GM12892 (cell line): ENCODE data around the gene METTL2B. TPM values are rescaled to one million over a fixed set of nuclear protein-coding genes. Genes with fewer than 3 reads are reported as not detected.

ENCODE experiments used
- DNase-seq: peaks from one replicate; pipeline ENCODE4 v3.0.0; 2011; ENCODE audit not compliant: insufficient read length
- FAIRE-seq: peaks from 2 replicates; lab custom pipeline; 2011; peaks lifted over from hg19 to GRCh38; lab: Jason Lieb, UNC
- POLR2A ChIP-seq: IDR thresholded peaks from 2 replicates; pipeline ENCODE4 v1.6.1; 2011; ENCODE audit warnings: low read depth, low read length, control low read depth
- POLR2AphosphoS5 ChIP-seq: IDR thresholded peaks from 2 replicates; pipeline ENCODE4 v1.6.1; 2011; ENCODE audit warnings: low read depth, low read length, control low read depth
- TAF1 ChIP-seq: IDR thresholded peaks from 2 replicates; pipeline ENCODE4 v1.6.1; 2011; ENCODE audit warnings: low read depth, mild to moderate bottlenecking, control low read depth, low read length, borderline replicate concordance
- polyA plus RNA-seq: library from polyadenylated mRNA; unstranded; fragments of >200 nt; gene quantifications from one replicate; pipeline ENCODE4 v1.2.1, GENCODE V29; 2012; ENCODE audit warnings: missing spikeins, inconsistent platforms; ENCODE audit not compliant: missing spikeins

Gene METTL2B, protein sequence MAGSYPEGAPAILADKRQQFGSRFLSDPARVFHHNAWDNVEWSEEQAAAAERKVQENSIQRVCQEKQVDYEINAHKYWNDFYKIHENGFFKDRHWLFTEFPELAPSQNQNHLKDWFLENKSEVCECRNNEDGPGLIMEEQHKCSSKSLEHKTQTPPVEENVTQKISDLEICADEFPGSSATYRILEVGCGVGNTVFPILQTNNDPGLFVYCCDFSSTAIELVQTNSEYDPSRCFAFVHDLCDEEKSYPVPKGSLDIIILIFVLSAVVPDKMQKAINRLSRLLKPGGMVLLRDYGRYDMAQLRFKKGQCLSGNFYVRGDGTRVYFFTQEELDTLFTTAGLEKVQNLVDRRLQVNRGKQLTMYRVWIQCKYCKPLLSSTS
- polyA plus RNA-seq = 30.5 TPM

DNA sequence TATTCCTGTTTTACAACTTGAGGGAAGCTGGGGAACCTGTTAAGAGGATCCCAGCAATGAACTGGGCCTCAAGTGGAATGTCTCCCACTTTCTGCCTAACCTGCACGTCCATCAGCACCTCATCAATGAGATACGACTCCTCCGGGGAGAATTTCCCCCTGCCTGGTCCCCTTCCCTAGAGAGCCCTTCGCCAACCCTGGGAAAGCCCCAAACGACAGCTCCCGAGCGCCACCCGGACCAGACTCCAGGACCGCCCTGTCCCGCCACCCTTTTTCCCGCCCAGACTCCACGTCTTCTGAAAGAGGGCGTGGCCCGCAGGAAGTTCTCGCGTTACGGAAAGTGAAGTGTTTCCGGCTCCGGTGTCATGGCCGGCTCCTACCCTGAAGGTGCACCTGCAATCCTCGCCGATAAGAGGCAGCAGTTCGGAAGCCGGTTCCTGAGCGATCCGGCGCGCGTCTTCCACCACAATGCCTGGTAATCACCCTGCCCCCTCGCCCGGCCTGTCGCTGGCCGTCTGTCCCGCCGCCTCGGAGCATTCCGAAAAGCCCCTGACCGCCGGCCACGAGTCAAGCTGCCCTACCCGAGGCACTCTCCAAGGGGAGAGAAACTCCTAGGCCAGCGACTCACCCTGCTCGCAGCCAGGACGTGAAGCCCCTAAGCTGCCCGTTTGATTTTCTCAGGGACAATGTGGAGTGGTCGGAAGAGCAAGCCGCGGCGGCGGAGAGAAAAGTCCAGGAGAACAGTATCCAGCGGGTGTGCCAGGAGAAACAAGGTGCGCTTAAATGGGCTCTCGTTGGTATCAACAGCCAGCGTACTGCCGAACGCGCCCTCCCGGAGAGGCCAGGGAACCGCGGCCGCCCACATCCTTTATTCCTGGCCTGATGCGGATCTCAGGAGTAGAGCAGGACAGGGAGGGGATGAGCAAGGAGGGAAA is at the start of gene METTL2B:
Gene METTL2B, plus strand, starts transcription at position 347 of the 934 bp plus-strand sequence. Its CDS starts 18 bp downstream, at position 365.
- peak; percentile 95 for FAIRE-seq
- DNase-seq = peak; percentile 58
- TF ChIP-seq TAF1 (peak; percentile 47; the same call in 1 of the 2 replicates), POLR2AphosphoS5 (peak; percentile 67), POLR2A (peak; percentile 77)

DNA sequence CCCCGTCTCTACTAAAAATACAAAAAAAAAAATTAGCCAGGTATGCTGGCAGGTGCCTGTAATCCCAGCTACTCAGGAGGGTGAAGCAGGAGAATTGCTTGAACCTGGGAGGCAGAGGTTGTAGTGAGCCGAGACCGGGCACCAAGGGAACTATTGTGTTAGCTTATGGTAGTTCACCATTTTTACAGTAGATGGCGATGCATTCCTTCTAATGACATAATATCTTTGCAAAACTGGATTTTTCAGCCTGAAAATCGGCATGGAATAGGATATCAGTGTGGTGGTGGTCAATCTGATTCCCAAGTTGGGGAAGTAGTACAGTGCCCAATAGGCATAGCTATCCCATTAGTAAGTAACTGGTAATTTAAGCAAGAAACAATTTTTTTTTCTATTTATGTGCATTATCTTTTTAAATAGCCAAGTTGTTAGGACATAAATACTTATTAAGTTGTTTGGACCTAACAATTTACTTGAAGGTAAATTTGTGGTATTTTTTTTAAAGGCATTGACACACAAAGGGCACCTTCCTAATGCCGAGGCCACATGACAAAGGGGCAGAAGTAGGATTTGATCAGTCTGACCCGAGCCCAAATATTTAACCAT is 49.2 kb upstream of the METTL2B start:
- DNase-seq (no peak), FAIRE-seq (no peak)
- TF ChIP-seq POLR2A (no peak), TAF1 (no peak), POLR2AphosphoS5 (no peak)

DNA sequence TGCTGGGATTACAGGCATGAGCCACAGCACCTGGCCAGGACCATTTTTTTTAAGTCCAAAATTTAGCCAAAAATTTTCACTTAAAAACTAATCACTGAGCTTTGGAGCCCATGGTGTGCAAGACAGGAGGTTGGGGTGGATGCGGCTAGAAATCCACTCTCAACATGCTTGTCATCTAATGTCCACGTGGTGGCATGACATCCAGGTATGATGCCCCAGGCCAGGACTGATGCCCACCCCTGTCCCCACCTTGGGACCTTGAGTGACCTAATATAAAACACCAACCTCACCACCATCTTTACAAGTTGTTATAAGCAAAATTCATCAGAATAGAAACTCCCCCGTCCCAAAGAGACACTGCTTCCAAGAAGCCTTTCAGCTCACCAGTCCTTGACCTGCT is 46.3 kb upstream of the METTL2B start:
- no peak for TF ChIP-seq POLR2A
- TF ChIP-seq TAF1 = no peak
- TF ChIP-seq POLR2AphosphoS5 = no peak
- peak; percentile 46 for FAIRE-seq
- no peak for DNase-seq

DNA sequence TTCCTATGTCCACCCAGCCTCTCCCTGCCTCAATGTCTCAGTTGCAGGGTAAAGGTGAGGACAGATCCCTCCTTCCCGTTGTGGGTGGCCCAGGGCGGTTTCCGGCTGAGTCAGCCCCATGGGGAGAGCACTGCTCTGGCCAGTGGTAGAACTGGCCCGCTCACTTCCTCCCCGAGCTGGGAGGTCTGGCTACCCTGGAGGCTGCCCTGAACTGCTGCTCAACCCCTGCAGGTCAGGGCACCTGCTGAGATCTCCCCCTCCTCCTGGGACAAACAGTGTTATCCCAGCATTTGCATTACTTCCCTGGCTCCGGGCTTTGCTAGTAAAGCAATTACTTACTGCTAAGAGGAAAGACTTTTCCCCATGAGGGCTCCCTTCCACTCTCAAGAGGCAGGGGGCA is 45.3 kb upstream of the METTL2B start:
- TF ChIP-seq POLR2A (no peak), POLR2AphosphoS5 (no peak), TAF1 (no peak)
- DNase-seq (no peak), FAIRE-seq (no peak)

DNA sequence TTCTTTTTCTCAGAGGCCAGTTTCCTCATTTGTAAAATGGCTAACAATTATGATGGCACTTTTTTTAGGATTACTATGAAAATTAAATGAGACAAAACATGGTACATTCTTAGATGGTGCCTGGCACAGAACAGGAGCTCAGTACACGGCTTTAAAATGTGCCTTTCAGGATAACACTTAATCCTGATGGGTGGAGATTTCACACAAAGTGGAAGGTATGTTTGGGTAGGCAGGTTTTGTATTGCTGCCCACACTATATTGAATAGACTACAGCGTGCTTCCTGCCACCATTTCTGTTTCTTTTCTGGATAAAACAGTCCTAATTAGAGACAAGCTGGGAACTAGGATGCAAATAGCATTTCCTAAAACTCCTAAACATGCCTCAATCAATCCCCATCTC is 44.8 kb upstream of the METTL2B start:
- no peak for DNase-seq
- no peak for TF ChIP-seq TAF1
- TF ChIP-seq POLR2A = no peak
- FAIRE-seq = no peak

DNA sequence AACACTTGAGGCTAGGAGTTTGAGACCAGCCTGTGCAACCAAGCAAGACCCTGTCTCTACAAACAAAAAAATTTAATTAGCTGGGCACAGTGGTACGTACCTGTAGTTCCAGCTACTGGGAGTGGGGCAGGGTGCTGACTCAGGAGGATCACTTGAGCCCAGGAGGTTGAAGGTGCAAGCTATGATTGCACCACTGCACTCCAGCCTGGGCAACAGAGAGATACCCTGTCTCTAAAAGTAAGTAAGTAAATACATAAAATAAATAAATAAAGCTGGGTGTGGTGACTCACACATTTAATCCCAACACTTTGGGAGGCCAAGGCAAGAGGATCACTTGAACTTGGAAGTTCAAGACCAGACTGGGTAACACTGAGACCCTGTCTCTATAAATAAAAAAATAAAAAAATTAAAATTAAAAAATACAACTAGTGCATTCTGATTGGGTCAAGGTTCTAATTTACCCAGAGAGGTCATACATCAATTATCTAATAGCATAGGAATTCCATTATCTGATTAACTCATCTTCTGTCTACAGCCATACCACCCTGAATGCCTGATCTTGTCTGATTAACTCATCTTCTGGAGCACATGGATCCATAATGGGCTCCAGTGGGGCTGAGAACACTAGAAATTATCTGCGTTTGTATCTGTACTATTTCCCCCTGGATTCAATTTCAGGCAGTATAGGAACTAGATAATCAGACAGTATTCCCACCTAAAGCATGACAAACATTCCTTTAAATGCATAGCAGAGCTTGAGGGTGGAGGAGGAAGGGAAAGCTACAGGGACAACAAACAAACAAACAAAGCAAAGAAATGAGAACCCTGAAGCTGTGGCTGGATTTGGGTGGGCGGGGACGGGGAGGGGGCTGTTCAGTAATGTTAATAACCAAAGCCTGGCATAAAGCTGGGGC is 41.9 kb upstream of the METTL2B start:
- FAIRE-seq = no peak
- TF ChIP-seq TAF1 = no peak
- DNase-seq = no peak

DNA sequence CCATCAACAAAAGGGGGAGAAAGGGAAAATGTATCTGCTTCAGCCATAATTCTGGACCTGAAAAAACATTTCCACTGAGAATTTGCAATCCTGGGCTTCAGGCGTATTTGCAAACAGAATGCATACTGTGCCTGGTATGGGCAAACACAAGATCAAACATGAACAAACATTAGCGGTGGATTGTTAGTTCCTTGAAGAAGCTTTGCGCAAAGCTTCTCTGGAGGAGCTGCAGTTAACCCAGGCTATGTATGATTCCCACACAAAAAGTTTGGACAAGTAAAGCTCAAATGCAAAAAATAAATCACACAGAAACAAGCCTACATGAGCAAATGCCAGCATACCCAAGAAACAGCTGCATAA is 41.2 kb upstream of the METTL2B start:
- DNase-seq (no peak), FAIRE-seq (no peak)
- TF ChIP-seq POLR2A = no peak
- no peak for TF ChIP-seq POLR2AphosphoS5
- no peak for TF ChIP-seq TAF1

DNA sequence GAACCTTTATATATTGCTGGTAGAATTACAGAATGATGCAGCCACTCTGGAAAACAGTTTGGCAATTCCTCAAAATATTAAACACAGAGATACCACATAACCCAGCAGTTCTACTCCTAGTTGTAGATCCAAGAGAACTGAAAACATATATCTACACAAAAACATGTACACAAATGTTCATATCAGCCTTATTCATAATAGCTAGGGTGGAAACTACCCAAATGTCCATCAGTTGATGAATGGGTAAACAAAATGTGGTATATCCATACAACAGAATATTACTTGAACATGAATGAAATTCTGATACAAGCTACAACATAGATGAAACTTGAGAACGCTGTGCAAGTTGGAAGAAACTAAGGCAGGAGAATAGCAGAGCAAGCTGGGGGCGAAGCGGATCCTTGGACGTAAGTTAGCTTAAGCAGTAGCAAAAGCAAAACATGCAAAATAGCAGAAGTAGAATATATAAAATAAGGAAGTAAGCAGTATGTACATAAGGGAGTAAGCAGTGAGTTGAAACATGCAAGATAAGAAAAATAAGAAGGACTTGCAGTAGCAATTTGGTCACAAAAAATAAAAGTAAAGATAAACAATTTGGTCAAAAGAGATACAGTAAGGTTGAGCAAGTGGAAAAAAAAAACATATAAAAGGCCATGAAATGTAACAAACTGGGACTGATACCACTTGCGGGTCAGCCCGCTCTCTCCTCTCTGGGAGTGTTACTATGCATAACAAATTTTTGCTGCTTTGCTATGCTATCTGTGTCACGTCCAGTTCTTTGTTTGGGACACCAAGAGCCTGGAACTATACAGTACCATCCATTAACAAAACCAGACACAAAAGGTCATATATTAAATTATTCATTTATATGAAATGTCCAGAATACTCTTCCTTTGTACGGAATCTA is 38.9 kb upstream of the METTL2B start:
- peak; percentile 27 for FAIRE-seq
- TF ChIP-seq POLR2AphosphoS5 = no peak
- TF ChIP-seq POLR2A = no peak
- TF ChIP-seq TAF1 = no peak
- no peak for DNase-seq

DNA sequence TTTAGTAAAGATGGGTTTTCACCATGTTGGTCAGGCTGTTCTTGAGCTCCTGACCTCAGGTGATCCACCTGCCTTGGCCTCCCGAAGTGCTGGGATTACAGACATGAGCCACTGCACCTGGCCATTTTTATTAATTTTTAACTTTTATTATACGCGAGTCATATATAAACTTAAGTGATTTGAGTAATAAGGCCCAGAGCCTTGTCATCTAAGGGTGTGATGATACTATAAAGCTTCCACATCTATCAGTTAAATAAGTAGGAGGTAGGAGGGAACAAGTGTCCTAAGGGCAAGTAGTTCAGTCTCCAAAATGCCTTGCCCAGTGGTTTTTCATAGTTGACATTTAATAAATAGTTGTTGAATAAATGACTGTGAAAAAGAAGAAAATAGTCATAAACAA is 34.2 kb upstream of the METTL2B start:
- DNase-seq = no peak
- FAIRE-seq = no peak
- TF ChIP-seq POLR2A (no peak), TAF1 (no peak), POLR2AphosphoS5 (no peak)
